HG03521 (cell line): Measurements from ENCODE around the gene LATS2.

ENCODE experiments used
- ATAC-seq: cut with Tn5 transposase; IDR thresholded peaks from one replicate; pipeline ENCODE4 v1.9.1; 2021; ENCODE audit warnings: mild to moderate bottlenecking, moderate library complexity; ENCODE audit not compliant: unreplicated experiment

Gene LATS2

DNA sequence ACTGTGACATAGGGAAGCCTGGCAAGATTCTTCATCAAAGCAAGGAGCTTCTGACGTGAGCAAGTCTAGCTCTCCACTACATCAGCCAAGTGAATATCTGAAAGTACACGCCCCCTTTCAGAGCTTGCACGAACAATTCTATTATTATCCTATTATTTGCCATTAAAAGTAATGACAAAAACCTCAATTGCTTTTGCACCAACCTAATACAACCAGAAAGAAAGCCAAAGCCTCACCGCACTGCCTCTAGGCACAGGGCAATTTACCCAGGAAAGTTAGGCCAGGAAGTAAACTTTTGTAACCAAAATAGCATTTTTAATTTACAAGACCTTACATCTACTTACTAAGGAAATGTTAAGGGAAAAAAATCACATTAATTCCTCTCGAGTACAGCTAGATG, 41.2 kb downstream of the LATS2 start:
- ATAC-seq, result no peak

DNA sequence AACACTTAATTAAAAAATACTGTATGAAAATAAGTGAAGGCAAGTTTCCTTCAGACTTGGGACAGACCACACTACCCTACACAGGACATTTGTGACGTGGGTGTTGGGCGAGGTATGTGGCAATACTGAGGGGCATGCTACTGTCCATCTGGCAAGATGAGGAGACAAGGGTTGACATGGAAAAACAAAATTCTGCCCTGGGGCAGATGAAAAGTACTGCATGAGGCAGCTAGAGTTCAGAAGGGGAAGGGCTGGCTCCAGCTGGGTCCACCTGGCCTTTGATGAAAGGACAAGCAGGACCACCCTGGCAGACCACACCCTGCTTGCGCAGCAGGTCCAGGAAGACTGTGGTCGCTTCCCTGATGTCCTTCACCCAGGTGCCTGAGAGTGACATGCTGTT, 43.2 kb downstream of the LATS2 start:
- ATAC-seq, result no peak

DNA sequence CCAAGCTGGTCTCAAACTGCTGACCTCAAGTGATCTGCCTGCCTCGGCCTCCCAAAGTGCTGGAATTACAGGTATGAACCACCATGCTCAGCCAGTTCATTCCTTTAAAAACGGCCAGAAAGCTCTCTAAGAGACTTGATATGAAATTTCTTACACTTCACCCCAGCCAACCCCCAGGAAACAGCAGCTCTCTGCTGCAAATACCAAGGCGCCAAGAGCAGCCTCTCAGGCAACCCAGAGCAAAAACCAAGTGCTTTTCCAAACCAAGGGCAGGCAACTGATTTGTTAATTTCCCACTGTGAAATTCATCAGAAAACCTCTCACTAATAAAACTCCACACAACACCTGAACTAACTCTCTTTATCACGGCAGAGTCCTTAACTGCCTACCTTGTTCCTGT, 44.9 kb downstream of the LATS2 start:
- ATAC-seq, result no peak

DNA sequence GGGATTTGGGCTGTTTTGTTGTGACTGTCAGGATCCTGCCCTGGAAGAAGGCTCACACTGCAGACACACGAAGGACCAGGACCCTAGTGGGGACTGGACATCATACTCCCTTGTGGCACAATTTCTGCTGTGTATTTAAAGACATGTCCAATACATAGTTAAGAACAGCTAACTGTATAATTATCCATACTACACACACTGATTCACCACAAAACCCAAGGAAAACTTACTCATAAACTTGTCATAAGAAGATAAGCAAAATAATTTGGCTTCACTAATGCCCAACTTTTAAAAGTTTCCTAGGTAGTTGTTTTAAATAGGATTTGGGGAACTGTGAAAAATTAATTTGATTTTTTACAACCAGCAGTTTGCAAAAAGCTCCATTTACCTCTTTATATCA, 46.1 kb downstream of the LATS2 start:
- no peak for ATAC-seq

DNA sequence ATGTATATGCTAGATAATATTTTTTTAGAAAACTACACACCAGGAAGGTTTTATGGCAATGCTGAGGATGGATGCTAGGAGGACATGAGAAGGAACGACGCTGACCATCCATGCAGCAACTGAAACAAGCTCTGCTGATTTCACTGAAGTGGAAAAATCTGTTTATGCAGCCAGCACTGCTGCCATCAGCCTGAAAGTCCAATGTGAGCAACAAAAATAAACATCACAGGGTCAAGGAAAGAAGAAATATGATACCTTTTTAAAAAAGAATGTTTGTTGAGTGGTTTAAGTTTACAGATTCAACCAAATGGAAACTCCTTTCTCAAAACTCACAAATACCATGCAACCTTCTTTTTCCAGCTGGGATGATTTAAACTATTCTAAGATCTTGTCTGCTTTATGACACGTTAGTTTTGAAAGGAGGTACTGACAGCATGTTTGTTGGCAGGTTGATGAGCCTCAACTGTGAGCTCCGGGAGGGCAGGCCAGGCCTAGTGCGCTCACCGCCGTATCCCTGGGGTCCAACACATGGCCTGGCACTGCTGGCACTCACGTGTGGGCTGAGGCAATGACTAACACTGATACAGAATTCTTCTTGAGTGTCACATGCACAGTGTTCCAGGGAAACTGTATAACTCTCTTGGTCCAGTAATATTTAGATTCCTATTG, 46.8 kb downstream of the LATS2 start:
- ATAC-seq, result no peak

DNA sequence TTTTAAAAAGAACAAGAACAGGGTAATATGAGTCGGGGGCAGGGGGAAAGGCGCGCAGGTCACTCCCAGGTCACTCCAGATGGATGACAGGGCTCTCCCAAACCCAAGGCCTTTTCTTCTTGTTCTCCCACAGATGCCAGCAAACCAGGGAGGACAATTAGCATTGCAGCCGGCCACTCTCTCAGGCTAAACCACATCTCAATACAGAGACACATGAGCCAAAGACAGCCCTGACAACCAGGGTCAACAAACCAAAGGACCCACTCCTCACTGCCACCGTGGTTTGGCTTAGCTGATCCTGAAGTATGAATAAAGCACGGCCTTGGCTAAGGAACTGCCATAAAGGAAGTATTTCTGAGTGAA, 47.3 kb downstream of the LATS2 start:
- ATAC-seq, result no peak

DNA sequence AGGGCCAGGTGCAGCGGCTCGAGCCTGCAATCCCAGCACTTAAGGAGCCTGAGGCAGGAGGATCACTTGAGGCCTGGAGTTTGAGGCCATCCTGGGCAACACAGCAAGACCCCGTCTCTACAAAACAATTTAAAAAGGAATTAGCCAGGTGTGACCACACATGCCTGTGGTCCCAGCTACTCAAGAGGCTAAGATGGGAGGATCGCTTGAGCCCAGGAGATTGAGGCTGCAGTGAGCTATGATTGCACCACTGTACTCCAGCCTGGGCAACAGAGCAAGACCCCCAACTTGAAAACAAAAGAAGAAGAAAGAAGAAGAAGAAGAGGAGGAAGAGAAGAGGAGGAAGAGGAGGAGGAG, 47.7 kb downstream of the LATS2 start:
- ATAC-seq, result no peak

DNA sequence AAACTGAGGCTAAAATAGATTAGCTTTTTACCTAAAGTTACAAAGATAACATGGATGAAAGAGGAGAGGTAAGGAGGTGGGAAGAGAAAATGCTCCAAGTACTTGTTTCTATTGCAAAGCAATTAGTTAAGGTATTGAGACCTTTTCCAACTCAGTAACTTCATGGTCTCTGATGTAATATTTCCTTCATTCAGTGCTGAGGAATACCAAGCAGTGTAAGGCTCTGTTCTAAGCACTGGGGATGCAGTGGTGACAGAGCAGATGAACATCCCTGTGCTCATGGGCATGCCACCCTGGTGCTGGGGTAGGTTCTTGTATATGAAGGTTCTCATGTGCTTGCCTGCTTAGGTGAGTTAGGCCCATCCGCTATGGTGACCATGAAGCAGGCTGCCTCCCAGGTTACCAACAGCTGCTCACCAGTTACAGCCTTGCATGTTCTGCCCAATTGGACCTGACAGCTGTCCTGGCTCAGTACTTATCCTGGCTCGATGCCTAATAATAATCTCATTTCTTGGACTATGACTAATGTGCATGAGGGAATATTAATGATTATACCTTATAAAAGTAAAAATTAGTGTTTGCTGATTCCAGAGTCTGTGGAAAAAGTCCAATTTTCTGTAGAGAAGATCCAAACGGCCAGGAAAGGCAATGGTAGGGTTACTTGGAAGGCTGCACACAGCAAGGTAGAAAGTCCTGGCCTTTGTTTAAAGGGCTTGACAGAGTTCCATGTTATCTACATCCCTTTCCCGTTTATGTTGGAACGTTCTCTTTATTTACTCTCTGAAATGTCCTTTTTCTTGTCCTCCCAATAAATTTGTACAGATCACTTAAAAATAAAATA, 48.3 kb downstream of the LATS2 start:
- no peak for ATAC-seq

DNA sequence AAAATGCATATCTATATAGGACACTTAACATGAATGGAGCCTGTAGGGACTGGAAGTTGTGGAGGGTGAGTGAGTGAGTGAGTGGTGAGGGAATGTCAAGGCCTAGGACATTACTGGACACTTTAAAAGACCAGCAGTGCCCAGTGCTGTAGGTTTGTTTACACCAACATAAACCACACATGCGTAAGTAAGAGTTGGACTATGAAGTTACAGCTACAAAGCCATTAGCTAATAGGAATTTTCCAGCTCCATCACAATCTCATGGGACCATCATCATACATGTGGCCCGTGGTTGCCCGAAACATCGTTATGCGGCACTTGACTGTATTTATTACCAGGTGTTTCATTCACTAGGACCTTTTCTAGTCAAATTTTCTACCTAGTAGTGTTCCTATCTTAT, 49.2 kb downstream of the LATS2 start:
- no peak for ATAC-seq

DNA sequence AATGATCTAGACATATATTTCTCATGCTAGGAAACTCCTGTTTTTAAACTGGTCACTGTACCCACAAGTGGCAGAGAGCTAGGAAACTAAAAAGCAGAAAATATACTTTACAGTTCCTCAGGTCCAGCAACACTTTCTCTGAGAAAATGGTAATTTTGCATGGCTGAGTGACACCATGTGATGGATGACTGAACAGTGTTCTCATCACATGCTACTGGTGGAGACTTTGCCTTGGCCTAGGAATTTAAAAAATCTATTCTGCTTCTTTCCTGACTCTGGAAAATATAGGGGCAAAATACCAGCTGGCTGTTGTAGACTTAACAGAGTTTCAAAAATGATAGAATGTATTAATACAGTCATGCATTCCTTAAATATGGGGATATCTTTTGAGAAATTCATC, 50.0 kb downstream of the LATS2 start:
- no peak for ATAC-seq

DNA sequence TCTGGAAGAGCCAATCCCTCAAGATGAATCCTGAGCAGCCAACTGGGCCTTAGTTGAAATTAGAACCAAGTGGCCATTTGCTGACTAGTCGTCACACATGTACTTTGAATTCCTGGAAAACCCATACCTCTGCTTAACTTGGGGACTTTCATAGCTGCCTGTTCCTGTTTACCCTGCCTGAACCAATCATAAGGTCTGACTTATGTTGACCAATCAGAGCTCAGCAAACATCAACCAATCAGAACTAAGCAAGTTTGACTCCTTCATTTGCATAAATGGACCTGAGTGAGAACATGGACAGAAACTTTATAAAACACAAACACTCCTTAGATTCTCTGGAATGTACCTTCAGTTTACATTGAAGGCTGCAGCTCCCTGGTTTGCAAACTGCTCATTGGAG, 50.8 kb downstream of the LATS2 start:
- ATAC-seq, result no peak

DNA sequence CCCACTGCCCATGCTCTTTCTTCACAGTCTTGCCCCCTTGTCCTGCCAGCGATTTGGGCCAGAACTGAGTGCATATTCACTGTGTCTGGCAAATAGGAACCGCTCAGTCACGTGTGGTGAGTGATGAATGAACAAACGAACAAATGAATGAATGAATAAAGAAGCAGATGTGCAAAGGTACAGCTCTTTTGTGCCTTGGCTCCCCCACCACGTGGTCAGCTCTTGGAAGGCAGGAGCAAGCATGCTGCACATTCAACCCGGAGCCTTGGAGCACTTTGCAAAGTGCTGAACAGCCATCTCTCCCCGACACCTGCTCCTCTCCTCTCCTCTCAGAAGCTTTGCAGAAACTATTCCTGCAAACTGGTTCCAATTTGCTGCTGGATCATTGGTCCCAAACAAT, 52.4 kb downstream of the LATS2 start:
- ATAC-seq, result no peak

DNA sequence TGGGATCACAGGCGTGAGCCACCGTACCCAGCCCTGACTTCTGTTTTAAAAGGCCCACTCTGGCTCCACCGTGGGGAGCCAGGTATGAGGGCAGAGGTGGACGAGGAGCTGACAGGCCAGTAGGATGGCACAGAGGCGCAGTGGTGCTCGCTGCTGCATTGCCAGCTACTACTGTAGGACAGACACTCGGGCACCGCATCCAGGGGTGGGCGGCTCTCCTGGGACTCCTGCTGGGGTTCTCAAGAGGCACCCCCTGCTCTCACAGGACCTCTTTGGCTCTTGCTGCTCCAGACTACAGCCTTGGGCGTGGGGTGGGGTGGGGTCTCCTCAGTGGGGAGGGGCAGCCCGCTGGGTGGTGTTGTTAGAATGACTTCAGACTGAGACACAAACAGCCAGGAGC, 53.4 kb downstream of the LATS2 start:
- ATAC-seq, result no peak

DNA sequence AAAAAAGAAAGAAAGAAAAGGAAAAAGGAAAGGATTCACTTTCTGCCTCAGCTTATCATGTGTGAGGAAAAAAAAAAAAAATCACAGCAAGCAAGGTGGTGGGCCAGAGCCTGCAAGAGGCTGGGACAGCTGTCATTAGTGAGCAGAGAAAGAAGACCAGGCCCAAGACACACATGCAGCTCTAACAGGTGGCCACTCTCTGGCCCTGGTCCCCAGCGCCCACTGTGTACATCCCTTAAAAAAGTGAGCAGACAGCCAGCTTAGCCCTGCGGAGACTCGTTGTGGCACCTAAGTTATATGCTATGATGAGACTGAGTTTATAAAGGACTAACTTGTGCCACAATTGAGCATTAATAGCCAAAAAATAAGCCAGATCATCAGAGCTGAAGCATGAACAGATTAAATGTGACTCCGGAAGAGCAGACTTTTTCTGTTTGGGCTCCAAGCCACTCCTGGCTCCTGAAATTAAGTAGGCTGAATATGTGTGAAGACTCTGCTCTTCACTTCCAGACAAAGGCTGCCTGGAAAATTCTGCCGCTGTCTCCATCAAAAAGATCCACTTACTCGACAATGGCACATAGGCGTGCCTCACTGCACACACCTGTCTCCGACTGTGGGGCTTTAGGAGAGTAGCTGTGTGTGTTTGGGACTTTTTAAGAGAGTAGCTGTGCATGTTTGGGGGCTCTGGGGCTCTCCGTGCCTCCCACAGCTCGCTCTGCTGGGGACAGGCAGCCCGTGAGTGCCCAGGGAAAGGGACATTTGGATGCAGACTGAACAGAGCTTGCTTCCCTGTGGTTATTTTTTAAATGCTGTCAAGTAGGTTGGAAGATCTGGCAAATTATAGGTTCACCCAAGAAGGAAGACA, 55.0 kb downstream of the LATS2 start:
- ATAC-seq, result no peak

DNA sequence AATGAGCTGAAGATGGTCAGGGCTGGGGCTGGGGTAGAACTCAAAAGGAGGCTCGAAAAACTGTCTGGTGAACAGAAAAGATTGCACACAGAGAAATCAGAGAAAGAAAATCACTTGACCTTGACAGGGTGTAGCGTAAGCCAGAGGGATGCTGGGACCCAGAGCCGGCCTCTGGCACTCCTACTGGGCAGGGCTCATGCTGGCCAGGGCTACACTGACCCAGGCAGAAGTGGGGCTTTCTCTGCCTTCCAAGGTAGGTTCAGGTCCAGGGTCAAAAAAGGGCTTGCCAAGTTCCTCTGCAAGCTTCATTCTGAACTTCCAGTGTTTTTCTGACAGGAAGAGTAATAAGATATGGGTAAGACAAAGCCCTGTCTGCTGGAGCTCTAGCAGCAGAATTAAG, 56.2 kb downstream of the LATS2 start:
- ATAC-seq, result no peak

DNA sequence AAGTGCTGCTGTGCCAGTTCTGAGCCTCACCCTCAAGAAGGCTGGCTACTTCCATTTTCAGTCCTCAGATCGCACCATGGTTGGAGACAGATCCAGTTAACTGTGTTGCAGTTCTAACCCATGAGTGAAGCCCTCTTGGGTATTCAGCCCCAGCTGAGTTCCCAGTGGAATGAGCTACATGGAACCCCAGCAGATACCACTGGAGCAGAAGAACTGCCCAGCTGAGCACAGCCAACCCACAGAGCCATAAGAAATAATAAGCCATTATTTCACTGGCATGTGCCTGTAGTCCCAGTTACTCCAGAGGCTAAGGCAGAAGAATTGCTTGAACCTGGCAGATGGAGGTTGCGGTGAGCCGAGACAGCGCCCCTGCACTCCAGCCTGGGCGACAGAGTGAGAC, 59.9 kb downstream of the LATS2 start:
- no peak for ATAC-seq

DNA sequence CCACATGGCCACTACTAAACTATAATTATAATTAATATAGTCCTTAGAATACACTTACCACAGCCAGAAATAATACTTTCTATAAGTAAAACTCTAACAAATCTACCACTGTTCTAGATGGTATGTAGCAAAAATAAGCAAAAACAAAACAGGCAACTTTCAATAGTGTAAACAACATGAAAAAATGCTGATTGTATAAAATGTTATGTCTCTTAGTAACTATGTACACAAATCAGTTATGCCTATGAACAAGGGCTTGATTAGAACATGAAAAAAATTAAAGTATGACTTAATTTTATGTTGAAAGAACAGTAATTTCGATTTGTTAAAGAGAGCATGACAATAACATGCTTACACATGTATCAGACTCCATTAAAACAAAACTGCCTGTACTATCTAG, 60.7 kb downstream of the LATS2 start:
- no peak for ATAC-seq

DNA sequence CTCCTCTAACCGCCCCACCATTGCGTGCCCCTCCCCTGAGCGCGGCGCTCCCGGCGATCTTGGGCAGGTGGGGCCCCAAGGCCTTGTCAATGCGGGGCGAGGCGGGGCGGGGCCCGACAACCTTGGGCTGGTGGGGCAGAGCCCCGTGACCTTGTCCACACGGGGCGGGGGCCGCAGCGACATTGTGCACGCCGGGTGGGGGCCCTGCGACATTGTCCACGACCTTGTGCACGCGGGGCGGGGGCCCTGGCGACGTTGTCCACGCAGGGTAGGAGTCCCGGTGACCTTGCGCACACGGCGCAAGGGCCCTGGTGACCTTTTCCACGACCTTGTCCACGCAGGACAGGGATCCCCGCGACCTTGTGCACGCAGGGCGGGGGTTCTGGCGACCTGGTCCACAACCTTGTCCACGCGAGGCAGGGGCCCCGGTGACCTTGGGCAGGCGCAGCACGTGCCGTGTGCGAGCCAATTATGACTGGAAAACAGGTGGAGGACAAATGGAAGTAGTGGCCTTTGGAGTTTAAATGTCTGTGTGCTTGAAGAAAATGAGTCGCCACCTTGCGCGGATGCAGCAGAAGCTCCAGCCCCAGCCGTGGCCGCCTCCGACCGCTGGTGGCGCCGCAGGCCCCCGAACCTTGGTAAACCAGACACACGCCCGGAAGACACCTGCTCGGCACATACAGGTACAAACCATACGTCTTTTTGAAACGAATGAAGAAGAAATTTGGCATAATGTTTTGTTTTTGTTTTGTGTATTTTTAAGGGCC, 62.6 kb downstream of the LATS2 start:
- ATAC-seq, result no peak

DNA sequence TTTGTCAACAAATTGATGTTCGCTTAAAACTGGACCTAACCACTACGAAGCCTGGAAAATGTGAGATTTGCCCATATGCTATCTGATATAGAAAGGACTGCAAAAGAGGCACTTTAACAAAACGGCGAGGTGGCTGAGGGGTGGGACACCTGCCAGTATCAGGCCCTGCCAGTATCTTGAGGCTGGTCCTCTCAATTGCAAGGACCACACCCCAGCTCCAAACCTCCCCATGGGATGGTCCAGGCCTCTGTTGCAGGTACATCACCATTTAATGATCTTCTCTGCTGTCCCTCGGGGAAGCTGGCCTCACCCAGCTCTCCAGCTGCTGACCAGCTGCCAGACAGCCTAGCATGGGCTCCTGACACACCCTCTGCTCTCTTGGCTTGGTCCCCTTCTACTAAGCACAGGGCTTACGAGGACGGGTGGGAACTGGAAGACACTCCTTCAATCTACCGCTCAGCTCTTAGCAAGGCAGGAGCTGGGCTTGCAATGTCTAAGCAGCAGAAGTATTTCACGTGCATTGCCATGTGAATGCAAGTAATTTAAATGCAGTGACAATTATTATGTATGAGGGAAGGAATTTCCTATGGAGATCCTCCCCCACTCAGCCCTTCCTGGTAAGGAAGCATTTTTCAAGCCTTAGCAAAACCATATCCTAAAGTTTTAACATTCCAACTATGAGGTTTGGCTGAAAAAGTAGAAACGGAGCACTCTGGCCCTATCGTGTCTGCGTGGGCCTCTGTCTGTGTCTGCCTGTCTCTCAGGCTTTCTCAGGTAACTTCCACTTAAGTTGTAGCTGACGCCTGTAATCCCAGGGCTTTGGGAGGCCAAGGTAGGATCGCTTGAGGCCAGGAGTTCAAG, 63.9 kb downstream of the LATS2 start:
- ATAC-seq, result no peak

DNA sequence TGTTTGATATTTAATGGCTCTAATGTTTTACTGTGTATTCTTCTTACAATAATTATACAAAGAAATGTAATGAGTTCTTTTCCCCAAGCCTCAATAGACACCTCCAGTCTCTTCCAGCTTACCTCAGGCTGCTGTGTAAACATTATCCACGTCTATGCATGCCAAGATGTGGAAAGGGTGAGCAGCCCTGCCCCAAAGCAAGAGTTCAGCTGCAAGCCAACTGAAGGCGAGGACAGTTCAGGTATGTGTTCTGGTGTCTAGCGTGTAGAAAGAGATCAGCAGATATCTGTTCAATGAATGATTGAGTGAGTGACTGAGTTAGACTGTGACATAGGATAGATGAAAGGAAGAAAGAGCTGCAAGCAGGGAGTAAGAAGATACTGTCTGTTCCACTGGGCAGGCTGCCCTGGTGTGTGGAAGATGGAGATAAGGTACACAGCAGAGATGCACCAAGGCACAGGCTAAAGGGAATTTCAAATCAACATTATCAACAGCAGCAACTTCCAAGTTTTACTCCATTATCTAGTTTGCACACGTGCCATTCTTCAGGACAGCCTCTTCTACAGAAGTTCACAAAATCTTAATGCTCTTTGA, 66.0 kb downstream of the LATS2 start:
- no peak for ATAC-seq
